ENCODE data around the gene MAP3K3.

- TF ChIP-seq CTCF (IDR thresholded peaks at IDR 0.05 in 8 of 11, conservative IDR thresholded peaks at IDR 0.05 in 3 of 11) (no peak), POLR2A (IDR thresholded peaks at IDR 0.05) (no peak), POLR2AphosphoS5 (IDR thresholded peaks at IDR 0.05) (peak in 1 of 3 donors; percentile 6)
These were observed 82.6 kb downstream of the MAP3K3 start for GRCh38 chr17:63704836-63705235.
